ENCODE results near the gene CYBB.
"Not testable (repeated sequence)": the region's sequence is repeated elsewhere in the genome, so short reads cannot be mapped to it uniquely, and the experiment has no call there.

Gene CYBB

GRCh38 chrX:37779857-37780256, at the start of gene CYBB:
Gene CYBB, plus strand, starts transcription at chrX:37780059. Its CDS starts 19 bp downstream, at chrX:37780078.
- DNase-seq, result no peak

GRCh38 chrX:37745354-37745753, 34.5 kb upstream of the CYBB start:
- peak; percentile 70 for DNase-seq

GRCh38 chrX:37745835-37746217, 34.0 kb upstream of the CYBB start:
- no peak for DNase-seq

GRCh38 chrX:37746218-37746941, 33.5 kb upstream of the CYBB start:
- peak; percentile 51 for DNase-seq

- DNase-seq, result no peak
These were observed 32.9 kb upstream of the CYBB start for GRCh38 chrX:37746951-37747350.

GRCh38 chrX:37752281-37752680, 27.6 kb upstream of the CYBB start:
- no peak for DNase-seq

GRCh38 chrX:37752936-37753335, 26.9 kb upstream of the CYBB start:
- no peak for DNase-seq

- no peak for DNase-seq
These were observed 26.5 kb upstream of the CYBB start for GRCh38 chrX:37753384-37753783.

- no peak for DNase-seq
These were observed 25.3 kb upstream of the CYBB start for GRCh38 chrX:37754516-37754915.

- DNase-seq, result no peak
These were observed 24.8 kb upstream of the CYBB start for GRCh38 chrX:37755025-37755424.

GRCh38 chrX:37757082-37757481, 22.8 kb upstream of the CYBB start:
- DNase-seq, result no peak

- DNase-seq, result no peak
These were observed 20.5 kb upstream of the CYBB start for GRCh38 chrX:37759351-37759750.

GRCh38 chrX:37759878-37760418, 19.9 kb upstream of the CYBB start:
- no peak for DNase-seq

GRCh38 chrX:37763400-37763799, 16.5 kb upstream of the CYBB start:
- DNase-seq, result no peak

- no peak for DNase-seq
These were observed 14.4 kb upstream of the CYBB start for GRCh38 chrX:37765507-37765906.

GRCh38 chrX:37767430-37767829, 12.4 kb upstream of the CYBB start:
- DNase-seq, result no peak

- not testable (repeated sequence) for DNase-seq
These were observed 11.0 kb upstream of the CYBB start for GRCh38 chrX:37768866-37769265.

- no peak for DNase-seq
These were observed 3.4 kb upstream of the CYBB start for GRCh38 chrX:37776283-37776986.

GRCh38 chrX:37776987-37777325, 2.9 kb upstream of the CYBB start:
- no peak for DNase-seq

- no peak for DNase-seq
These were observed 1.2 kb downstream of the CYBB start for GRCh38 chrX:37781081-37781480.

GRCh38 chrX:37781814-37782213, 2.0 kb downstream of the CYBB start:
- DNase-seq, result no peak

- DNase-seq, result no peak
These were observed 2.5 kb downstream of the CYBB start for GRCh38 chrX:37782359-37782758.

- no peak for DNase-seq
These were observed 3.4 kb downstream of the CYBB start for GRCh38 chrX:37783305-37783704.

- no peak for DNase-seq
These were observed 5.7 kb downstream of the CYBB start for GRCh38 chrX:37785569-37785968.
